ENCODE results near the gene RASSF6. TPM values are rescaled to one million over a fixed set of nuclear protein-coding genes. Genes with fewer than 3 reads are reported as not detected.

The RASSF6 gene
- total RNA-seq, 2 donors from 2014 or later: 6.2 to 17.5 TPM

DNA sequence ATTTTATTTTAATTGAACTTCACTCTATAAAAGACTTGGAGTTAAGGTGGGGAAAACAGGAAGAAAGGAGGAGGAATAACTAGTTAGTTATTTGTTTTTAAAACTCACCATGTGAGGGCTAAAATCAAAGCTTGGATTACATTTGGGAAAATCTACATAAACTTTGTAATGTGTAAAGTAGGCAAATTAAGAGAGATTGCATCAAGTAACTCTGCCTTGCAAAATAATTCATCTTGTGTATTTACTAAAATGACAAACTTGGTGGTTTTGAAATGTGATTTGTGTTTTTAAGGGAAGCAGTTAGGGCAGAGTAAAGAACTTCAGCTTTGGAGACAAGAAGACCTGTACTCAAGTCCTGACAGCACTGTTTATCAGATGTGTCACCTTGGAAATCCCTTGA is 43.3 kb upstream of the RASSF6 start:
- intact Hi-C loops (cut with DNase I): loop anchor here (5.0 to 10.0 kb wide), 3 partner anchors 201 to 469 kb away; partner anchors contain the start of gene CXCL1
- Histone ChIP-seq H3K27me3 (replicated peaks; ENCODE audit: insufficient read depth) (no peaks in the 10 kb centered on the region), H3K4me3 (no peak overlapping the region), H3K27ac (no peak overlapping the region), H3K4me1 (replicated peaks) (no peaks in the 10 kb centered on the region), H3K36me3 (no peaks in the 10 kb centered on the region), H3K9me3 (no peaks in the 10 kb centered on the region)
- no peak for DNase-seq (ENCODE audit: low spot score)
- TF ChIP-seq POLR2A (IDR thresholded peaks at IDR 0.05) (no peak), POLR2AphosphoS5 (IDR thresholded peaks at IDR 0.05) (no peak), CTCF (IDR thresholded peaks at IDR 0.05) (no peak)

DNA sequence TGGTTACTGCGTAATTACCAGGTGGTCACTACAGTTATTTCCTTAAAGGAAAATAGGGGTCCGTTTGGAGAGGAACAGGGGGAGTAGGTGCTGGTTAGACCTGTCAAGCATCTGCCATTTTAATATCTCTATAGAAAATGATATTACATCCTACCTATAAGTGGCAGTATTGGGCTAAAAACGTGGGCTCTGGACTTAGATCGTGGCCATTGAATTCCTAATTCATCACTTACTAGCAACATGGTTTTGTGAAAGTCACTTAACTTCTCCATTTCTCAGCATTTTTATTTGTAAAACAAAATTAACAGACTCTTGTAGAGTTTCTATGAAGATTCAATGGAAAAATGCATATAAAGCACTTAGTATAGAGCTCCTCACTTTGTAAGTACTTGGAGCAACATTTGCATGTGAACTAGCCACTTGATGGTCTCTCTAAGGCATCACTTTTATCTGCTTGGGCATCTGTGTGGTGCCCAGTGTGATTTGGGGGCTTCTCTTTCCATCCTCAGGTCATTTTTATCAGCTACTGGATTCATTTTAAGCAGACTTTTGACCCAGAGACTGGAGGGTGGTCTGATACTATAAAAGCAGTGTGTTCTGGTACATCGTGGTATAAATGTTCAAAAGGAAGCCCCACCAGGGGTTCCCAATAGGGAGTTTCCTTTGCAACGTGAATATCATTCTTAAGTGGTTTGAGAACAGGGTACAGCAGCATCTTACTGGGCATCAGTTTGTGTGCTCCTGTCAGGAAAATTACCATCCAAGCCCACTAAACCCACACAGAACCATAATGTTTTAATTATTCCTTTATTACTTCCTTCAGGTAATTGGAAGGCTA is 42.7 kb upstream of the RASSF6 start:
- Histone ChIP-seq H3K4me1 (replicated peaks) (no peaks in the 10 kb centered on the region), H3K27me3 (replicated peaks; ENCODE audit: insufficient read depth) (no peaks in the 10 kb centered on the region), H3K4me3 (no peak overlapping the region), H3K9me3 (no peaks in the 10 kb centered on the region), H3K36me3 (no peaks in the 10 kb centered on the region), H3K27ac (no peak overlapping the region)
- intact Hi-C loops (cut with DNase I): loop anchor here (5.0 to 10.0 kb wide), 3 partner anchors 202 to 469 kb away; partner anchors contain the start of gene CXCL1
- 30% methylated on average over 6 of the region's 6 CpGs for WGBS
- no peak for DNase-seq (ENCODE audit: low spot score)
- peak; percentile 28 to 73 (median 56) for TF ChIP-seq CTCF (IDR thresholded peaks at IDR 0.05)
- no peak for TF ChIP-seq POLR2AphosphoS5 (IDR thresholded peaks at IDR 0.05)

DNA sequence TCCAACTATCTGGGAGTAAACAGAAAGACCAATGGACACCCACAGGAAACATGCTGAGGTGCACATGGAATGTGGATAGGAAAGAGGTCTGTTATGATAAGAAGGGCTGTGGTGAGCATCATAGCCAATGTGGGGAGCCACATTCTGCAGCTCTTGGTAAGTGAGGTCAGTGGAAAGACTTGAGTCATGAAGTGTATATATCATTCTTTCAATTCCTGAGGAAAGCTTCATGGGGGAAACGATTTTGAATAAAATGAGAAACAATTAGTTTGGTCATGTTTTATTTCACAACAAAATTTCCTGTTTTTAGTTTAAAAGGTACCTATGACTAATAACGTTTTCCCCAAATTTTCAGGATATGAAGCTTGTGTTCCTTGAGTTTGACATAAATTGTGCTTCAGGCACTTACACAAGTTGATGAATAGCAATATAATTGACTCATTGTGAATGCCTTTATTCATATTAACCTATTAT is 41.4 kb upstream of the RASSF6 start:
- Histone ChIP-seq H3K4me3 (no peak overlapping the region), H3K9me3 (no peaks in the 10 kb centered on the region), H3K36me3 (no peaks in the 10 kb centered on the region), H3K27me3 (replicated peaks; ENCODE audit: insufficient read depth) (no peaks in the 10 kb centered on the region), H3K4me1 (replicated peaks) (no peaks in the 10 kb centered on the region), H3K27ac (no peak overlapping the region)
- intact Hi-C loops (cut with DNase I): loop anchor here (5.0 to 10.0 kb wide), 3 partner anchors 203 to 471 kb away; partner anchors contain the start of gene CXCL1
- no peak for TF ChIP-seq CTCF (IDR thresholded peaks at IDR 0.05)
- TF ChIP-seq POLR2A (IDR thresholded peaks at IDR 0.05): no peak
- TF ChIP-seq POLR2AphosphoS5 (IDR thresholded peaks at IDR 0.05): no peak
- DNase-seq (ENCODE audit: low spot score): no peak
- 82% methylated on average over 2 of the region's 2 CpGs for WGBS

DNA sequence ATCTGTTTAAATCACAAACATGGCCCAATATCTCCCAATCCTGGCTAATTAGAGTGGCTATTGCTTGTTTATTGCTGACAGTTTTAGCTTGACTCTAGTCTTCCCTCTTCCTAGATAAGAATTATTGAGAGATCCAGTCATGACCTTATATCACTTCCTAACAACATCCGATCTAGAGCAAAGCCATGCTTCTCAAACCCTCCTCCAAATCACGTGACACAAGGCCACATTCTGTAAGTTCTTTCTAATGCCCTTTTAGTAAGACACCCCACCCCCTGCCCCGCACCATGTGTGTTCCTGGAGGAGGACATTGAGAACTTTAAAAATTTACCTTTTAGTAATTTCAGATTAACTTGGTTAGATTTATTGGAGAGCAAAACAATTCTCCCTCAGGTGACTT is 40.6 kb upstream of the RASSF6 start:
- Histone ChIP-seq H3K36me3 (no peaks in the 10 kb centered on the region), H3K4me3 (no peak overlapping the region), H3K9me3 (no peaks in the 10 kb centered on the region), H3K27ac (no peak overlapping the region), H3K27me3 (replicated peaks; ENCODE audit: insufficient read depth) (no peaks in the 10 kb centered on the region), H3K4me1 (replicated peaks) (no peaks in the 10 kb centered on the region)
- 85% methylated on average over 3 of the region's 3 CpGs for WGBS
- no peak for DNase-seq (ENCODE audit: low spot score)
- TF ChIP-seq POLR2A (IDR thresholded peaks at IDR 0.05): no peak
- TF ChIP-seq POLR2AphosphoS5 (IDR thresholded peaks at IDR 0.05): no peak
- no peak for TF ChIP-seq CTCF (IDR thresholded peaks at IDR 0.05)
- intact Hi-C loops (cut with DNase I): loop anchor here (5.0 to 10.0 kb wide), 3 partner anchors 204 to 471 kb away; partner anchors contain the start of gene CXCL1
